WTC11 (cell line): ENCODE data around the gene CELA3A.
"Not testable (repeated sequence)": the region's sequence is repeated elsewhere in the genome, so short reads cannot be mapped to it uniquely, and the experiment has no call there.

ENCODE experiments used
- CBFB ChIP-seq: sonication (generic); formaldehyde crosslinking; IDR thresholded peaks from 2 replicates; pipeline ENCODE4 v1.8.1; 2022; ENCODE audit warnings: mild to moderate bottlenecking, low read depth, missing genetic modification reagents
- CREB1 ChIP-seq: sonication (generic); formaldehyde crosslinking; IDR thresholded peaks from 2 replicates; pipeline ENCODE4 v1.8.0; 2023; ENCODE audit warnings: mild to moderate bottlenecking, missing genetic modification reagents
- ELF4 ChIP-seq: sonication (generic); formaldehyde crosslinking; IDR thresholded peaks from 2 replicates; pipeline ENCODE4 v1.8.1; 2022; ENCODE audit warnings: low read depth, mild to moderate bottlenecking, moderate library complexity, missing genetic modification reagents
- JUN ChIP-seq: sonication (generic); formaldehyde crosslinking; IDR thresholded peaks from 2 replicates; pipeline ENCODE4 v1.8.0; 2023; ENCODE audit warnings: mild to moderate bottlenecking, missing genetic modification reagents
- NFE2L1 ChIP-seq: sonication (generic); formaldehyde crosslinking; IDR thresholded peaks from 2 replicates; pipeline ENCODE4 v1.8.1; 2023; ENCODE audit warnings: missing genetic modification reagents
- OVOL2 ChIP-seq: fragments of 250-450 bp; sonication (Bioruptor Pico); IDR thresholded peaks from 2 replicates; pipeline ENCODE4 v1.9.0; 2021; ENCODE audit warnings: mild to moderate bottlenecking, borderline replicate concordance
- TCF7 ChIP-seq: sonication (generic); formaldehyde crosslinking; IDR thresholded peaks from 2 replicates; pipeline ENCODE4 v1.8.0; 2022; ENCODE audit warnings: mild to moderate bottlenecking, low read depth, missing genetic modification reagents, moderate library complexity
- TEAD4 ChIP-seq: sonication (generic); formaldehyde crosslinking; IDR thresholded peaks from 2 replicates; pipeline ENCODE4 v1.8.0; 2022; ENCODE audit warnings: mild to moderate bottlenecking, missing genetic modification reagents
- ZNF121 ChIP-seq: sonication (generic); formaldehyde crosslinking; IDR thresholded peaks from 2 replicates; pipeline ENCODE4 v1.8.0; 2023; ENCODE audit warnings: missing genetic modification reagents
- TF ChIP-seq, protein P1 (sequence below): fragments of 250-450 bp; sonication (Bioruptor Pico); IDR thresholded peaks from 2 replicates; pipeline ENCODE4 v1.9.0; 2021; ENCODE audit warnings: moderate library complexity, mild to moderate bottlenecking, inconsistent platforms, borderline replicate concordance
- TF ChIP-seq, protein P2 (sequence below): fragments of 200-600 bp; IDR thresholded peaks from 2 replicates; pipeline ENCODE4 v1.8.0; 2022; ENCODE audit warnings: antibody characterized with exemption
- TF ChIP-seq, protein P3 (sequence below): sonication (generic); formaldehyde crosslinking; IDR thresholded peaks from 2 replicates; pipeline ENCODE4 v1.8.0; 2022; ENCODE audit warnings: mild to moderate bottlenecking, missing genetic modification reagents
- TF ChIP-seq, protein P4 (sequence below): sonication (generic); formaldehyde crosslinking; IDR thresholded peaks from 2 replicates; pipeline ENCODE4 v1.8.0; 2023; ENCODE audit warnings: missing genetic modification reagents, mild to moderate bottlenecking, borderline replicate concordance
- TF ChIP-seq, protein P5 (sequence below): sonication (generic); formaldehyde crosslinking; IDR thresholded peaks from 2 replicates; pipeline ENCODE4 v1.8.0; 2022; ENCODE audit warnings: mild to moderate bottlenecking, missing genetic modification reagents

DNA sequence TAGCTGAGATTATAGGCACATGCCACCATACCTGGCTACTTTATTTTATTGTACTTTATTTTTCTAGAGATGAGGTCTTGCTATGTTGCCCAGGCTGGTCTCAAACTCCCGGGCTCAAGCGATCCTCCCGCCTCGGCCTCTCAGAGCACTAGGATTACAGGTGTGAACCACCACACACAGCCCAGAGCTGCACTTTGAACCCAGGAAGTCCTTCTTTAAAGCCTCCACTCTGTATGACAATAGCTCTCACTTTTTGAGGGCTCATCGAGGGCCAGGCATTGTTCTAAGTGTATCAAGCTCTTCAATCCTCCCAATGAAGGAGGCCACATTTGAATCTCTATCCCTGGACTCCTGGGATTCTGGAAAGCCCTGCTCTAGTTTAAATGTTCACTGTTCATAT is 1.0 kb downstream of the CELA3A start:
- TF ChIP-seq, protein P1, sequence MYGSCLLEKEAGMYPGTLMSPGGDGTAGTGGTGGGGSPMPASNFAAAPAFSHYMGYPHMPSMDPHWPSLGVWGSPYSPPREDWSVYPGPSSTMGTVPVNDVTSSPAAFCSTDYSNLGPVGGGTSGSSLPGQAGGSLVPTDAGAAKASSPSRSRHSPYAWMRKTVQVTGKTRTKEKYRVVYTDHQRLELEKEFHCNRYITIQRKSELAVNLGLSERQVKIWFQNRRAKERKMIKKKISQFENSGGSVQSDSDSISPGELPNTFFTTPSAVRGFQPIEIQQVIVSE (CRISPR knock-in tag) = not testable (repeated sequence)
- TF ChIP-seq TEAD4 (CRISPR knock-in tag); ZNF121 (CRISPR knock-in tag); JUN; CBFB (CRISPR knock-in tag); ELF4 (CRISPR knock-in tag); OVOL2 (CRISPR knock-in tag); CREB1 (CRISPR knock-in tag); NFE2L1 (CRISPR knock-in tag); TCF7 (CRISPR knock-in tag): not testable (repeated sequence)
- TF ChIP-seq, protein P2, sequence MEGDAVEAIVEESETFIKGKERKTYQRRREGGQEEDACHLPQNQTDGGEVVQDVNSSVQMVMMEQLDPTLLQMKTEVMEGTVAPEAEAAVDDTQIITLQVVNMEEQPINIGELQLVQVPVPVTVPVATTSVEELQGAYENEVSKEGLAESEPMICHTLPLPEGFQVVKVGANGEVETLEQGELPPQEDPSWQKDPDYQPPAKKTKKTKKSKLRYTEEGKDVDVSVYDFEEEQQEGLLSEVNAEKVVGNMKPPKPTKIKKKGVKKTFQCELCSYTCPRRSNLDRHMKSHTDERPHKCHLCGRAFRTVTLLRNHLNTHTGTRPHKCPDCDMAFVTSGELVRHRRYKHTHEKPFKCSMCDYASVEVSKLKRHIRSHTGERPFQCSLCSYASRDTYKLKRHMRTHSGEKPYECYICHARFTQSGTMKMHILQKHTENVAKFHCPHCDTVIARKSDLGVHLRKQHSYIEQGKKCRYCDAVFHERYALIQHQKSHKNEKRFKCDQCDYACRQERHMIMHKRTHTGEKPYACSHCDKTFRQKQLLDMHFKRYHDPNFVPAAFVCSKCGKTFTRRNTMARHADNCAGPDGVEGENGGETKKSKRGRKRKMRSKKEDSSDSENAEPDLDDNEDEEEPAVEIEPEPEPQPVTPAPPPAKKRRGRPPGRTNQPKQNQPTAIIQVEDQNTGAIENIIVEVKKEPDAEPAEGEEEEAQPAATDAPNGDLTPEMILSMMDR = not testable (repeated sequence)
- TF ChIP-seq, protein P3, sequence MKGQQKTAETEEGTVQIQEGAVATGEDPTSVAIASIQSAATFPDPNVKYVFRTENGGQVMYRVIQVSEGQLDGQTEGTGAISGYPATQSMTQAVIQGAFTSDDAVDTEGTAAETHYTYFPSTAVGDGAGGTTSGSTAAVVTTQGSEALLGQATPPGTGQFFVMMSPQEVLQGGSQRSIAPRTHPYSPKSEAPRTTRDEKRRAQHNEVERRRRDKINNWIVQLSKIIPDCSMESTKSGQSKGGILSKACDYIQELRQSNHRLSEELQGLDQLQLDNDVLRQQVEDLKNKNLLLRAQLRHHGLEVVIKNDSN = not testable (repeated sequence)
- TF ChIP-seq, protein P4, sequence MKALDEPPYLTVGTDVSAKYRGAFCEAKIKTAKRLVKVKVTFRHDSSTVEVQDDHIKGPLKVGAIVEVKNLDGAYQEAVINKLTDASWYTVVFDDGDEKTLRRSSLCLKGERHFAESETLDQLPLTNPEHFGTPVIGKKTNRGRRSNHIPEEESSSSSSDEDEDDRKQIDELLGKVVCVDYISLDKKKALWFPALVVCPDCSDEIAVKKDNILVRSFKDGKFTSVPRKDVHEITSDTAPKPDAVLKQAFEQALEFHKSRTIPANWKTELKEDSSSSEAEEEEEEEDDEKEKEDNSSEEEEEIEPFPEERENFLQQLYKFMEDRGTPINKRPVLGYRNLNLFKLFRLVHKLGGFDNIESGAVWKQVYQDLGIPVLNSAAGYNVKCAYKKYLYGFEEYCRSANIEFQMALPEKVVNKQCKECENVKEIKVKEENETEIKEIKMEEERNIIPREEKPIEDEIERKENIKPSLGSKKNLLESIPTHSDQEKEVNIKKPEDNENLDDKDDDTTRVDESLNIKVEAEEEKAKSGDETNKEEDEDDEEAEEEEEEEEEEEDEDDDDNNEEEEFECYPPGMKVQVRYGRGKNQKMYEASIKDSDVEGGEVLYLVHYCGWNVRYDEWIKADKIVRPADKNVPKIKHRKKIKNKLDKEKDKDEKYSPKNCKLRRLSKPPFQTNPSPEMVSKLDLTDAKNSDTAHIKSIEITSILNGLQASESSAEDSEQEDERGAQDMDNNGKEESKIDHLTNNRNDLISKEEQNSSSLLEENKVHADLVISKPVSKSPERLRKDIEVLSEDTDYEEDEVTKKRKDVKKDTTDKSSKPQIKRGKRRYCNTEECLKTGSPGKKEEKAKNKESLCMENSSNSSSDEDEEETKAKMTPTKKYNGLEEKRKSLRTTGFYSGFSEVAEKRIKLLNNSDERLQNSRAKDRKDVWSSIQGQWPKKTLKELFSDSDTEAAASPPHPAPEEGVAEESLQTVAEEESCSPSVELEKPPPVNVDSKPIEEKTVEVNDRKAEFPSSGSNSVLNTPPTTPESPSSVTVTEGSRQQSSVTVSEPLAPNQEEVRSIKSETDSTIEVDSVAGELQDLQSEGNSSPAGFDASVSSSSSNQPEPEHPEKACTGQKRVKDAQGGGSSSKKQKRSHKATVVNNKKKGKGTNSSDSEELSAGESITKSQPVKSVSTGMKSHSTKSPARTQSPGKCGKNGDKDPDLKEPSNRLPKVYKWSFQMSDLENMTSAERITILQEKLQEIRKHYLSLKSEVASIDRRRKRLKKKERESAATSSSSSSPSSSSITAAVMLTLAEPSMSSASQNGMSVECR = not testable (repeated sequence)
- TF ChIP-seq, protein P5, sequence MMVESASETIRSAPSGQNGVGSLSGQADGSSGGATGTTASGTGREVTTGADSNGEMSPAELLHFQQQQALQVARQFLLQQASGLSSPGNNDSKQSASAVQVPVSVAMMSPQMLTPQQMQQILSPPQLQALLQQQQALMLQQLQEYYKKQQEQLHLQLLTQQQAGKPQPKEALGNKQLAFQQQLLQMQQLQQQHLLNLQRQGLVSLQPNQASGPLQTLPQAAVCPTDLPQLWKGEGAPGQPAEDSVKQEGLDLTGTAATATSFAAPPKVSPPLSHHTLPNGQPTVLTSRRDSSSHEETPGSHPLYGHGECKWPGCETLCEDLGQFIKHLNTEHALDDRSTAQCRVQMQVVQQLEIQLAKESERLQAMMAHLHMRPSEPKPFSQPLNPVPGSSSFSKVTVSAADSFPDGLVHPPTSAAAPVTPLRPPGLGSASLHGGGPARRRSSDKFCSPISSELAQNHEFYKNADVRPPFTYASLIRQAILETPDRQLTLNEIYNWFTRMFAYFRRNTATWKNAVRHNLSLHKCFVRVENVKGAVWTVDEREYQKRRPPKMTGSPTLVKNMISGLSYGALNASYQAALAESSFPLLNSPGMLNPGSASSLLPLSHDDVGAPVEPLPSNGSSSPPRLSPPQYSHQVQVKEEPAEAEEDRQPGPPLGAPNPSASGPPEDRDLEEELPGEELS (CRISPR knock-in tag) = not testable (repeated sequence)
